HEK293 (cell line): ENCODE data around the gene CNTN4.
"Not testable (repeated sequence)": the region's sequence is repeated elsewhere in the genome, so short reads cannot be mapped to it uniquely, and the experiment has no call there.

Source experiments
- CTCF ChIA-PET: fragments of 350-600 bp; formaldehyde crosslinking; extraction: SDS; loops from one replicate; lab custom pipeline; 2021; ENCODE audit warnings: antibody characterized with exemption; lab: Yijun Ruan, JAX
- POLR2A ChIA-PET: fragments of 300-600 bp; formaldehyde crosslinking; extraction: SDS; loops from one replicate; lab custom pipeline; 2020; ENCODE audit warnings: antibody characterized with exemption, inconsistent platforms; lab: Yijun Ruan, JAX
- H3K27ac ChIP-seq: fragments of 200-500 bp; sonication (Bioruptor generic); 2 replicates; pipeline ENCODE4 v1.5.1; 2014; ENCODE audit warnings: low read depth, low read length, control low read depth, inconsistent platforms; ENCODE audit errors: extremely low read depth
- H3K36me3 ChIP-seq, 2 experiments: fragments of 200-500 bp in 1 of 2; sonication (Bioruptor generic) in 1 of 2; 1 replicate in 1 of 2; 2 replicates in 1 of 2; pipeline ENCODE4 v1.5.1; 2014 to 2017; ENCODE audit warnings: inconsistent platforms in 2 of 2, low read length in 2 of 2; ENCODE audit not compliant: control insufficient read depth in 2 of 2, insufficient read depth in 1 of 2
- H3K4me1 ChIP-seq: fragments of 200-500 bp; sonication (Bioruptor generic); 2 replicates; pipeline ENCODE4 v1.5.1; 2014; ENCODE audit warnings: mild to moderate bottlenecking, low read length, inconsistent platforms; ENCODE audit not compliant: control insufficient read depth, insufficient read depth
- H3K4me3 ChIP-seq: 2 replicates; pipeline ENCODE4 v1.5.1; 2011; ENCODE audit warnings: low read depth, mild to moderate bottlenecking, control low read depth, low read length, moderate library complexity
- H3K9me3 ChIP-seq: fragments of 200-500 bp; sonication (Bioruptor generic); 2 replicates; pipeline ENCODE4 v1.5.1; 2014; ENCODE audit warnings: low read depth, low read length, inconsistent platforms; ENCODE audit not compliant: control insufficient read depth, insufficient read depth
- BCL11B ChIP-seq: fragments of 450-650 bp; formaldehyde crosslinking; IDR thresholded peaks from 2 replicates; pipeline ENCODE4 v1.5.1; 2016; ENCODE audit warnings: low read depth, missing biosample characterization, missing genetic modification characterization
- PBX3 ChIP-seq: sonication (generic); formaldehyde crosslinking; IDR thresholded peaks from 2 replicates; pipeline ENCODE4 v1.8.1; 2022; ENCODE audit warnings: mild to moderate bottlenecking, moderate library complexity, missing genetic modification reagents
- REPIN1 ChIP-seq: fragments of 450-650 bp; formaldehyde crosslinking; IDR thresholded peaks from 2 replicates; pipeline ENCODE4 v1.5.1; 2017; ENCODE audit warnings: missing biosample characterization, missing genetic modification characterization, low read depth
- YY1 ChIP-seq: fragments of 450-650 bp; formaldehyde crosslinking; IDR thresholded peaks from 2 replicates; pipeline ENCODE4 v1.5.1; 2018; ENCODE audit warnings: missing biosample characterization, missing genetic modification characterization
- YY2 ChIP-seq: fragments of 450-650 bp; formaldehyde crosslinking; IDR thresholded peaks from 2 replicates; pipeline ENCODE4 v1.5.1; 2016; ENCODE audit warnings: missing biosample characterization, missing genetic modification characterization
- ZBTB49 ChIP-seq: fragments of 450-650 bp; formaldehyde crosslinking; IDR thresholded peaks from 2 replicates; pipeline ENCODE4 v1.5.1; 2016; ENCODE audit warnings: missing biosample characterization, missing genetic modification characterization, low read depth
- ZNF138 ChIP-seq: fragments of 450-650 bp; formaldehyde crosslinking; IDR thresholded peaks from 2 replicates; pipeline ENCODE4 v1.5.1; 2016; ENCODE audit warnings: missing biosample characterization, missing genetic modification characterization, borderline replicate concordance
- ZNF2 ChIP-seq: fragments of 450-650 bp; formaldehyde crosslinking; IDR thresholded peaks from 2 replicates; pipeline ENCODE4 v1.5.1; 2016; ENCODE audit warnings: missing biosample characterization, missing genetic modification characterization
- ZNF24 ChIP-seq: fragments of 450-650 bp; formaldehyde crosslinking; IDR thresholded peaks from 2 replicates; pipeline ENCODE4 v1.5.1; 2016; ENCODE audit warnings: missing biosample characterization, missing genetic modification characterization
- ZNF354C ChIP-seq: fragments of 450-650 bp; formaldehyde crosslinking; IDR thresholded peaks from 2 replicates; pipeline ENCODE4 v1.5.1; 2016; ENCODE audit warnings: missing biosample characterization, missing genetic modification characterization, low read depth, borderline replicate concordance
- ZNF391 ChIP-seq: fragments of 450-650 bp; formaldehyde crosslinking; IDR thresholded peaks from 2 replicates; pipeline ENCODE4 v1.5.1; 2016; ENCODE audit warnings: low read depth, missing biosample characterization, missing genetic modification characterization, borderline replicate concordance
- ZNF518A ChIP-seq: fragments of 450-650 bp; formaldehyde crosslinking; conservative IDR thresholded peaks from 2 replicates; pipeline ENCODE4 v1.5.1; 2016; ENCODE audit warnings: low read depth, missing biosample characterization, missing genetic modification characterization
- ZNF558 ChIP-seq: fragments of 450-650 bp; formaldehyde crosslinking; IDR thresholded peaks from 2 replicates; pipeline ENCODE4 v1.5.1; 2016; ENCODE audit warnings: missing biosample characterization, missing genetic modification characterization
- ZNF621 ChIP-seq: fragments of 450-650 bp; formaldehyde crosslinking; IDR thresholded peaks from 2 replicates; pipeline ENCODE4 v1.5.1; 2017; ENCODE audit warnings: missing biosample characterization, missing genetic modification characterization
- ZNF623 ChIP-seq: fragments of 450-650 bp; formaldehyde crosslinking; IDR thresholded peaks from 2 replicates; pipeline ENCODE4 v1.5.1; 2016; ENCODE audit warnings: missing biosample characterization, missing genetic modification characterization

CNTN4 gene

GRCh38 chr3:2078821-2079220, 19.8 kb upstream of the CNTN4 start (continued):
- TF ChIP-seq PBX3 (no peak), ZNF518A (tag by site-specific recombination) (no peak), ZBTB49 (tag by site-specific recombination) (no peak), BCL11B (tag by site-specific recombination) (no peak)

GRCh38 chr3:2082871-2083480, 15.7 kb upstream of the CNTN4 start:
- CTCF ChIA-PET: no interaction called here
- TF ChIP-seq ZNF558 (tag by site-specific recombination): no peak
- TF ChIP-seq ZNF623: no peak
- no peak for TF ChIP-seq ZNF2 (tag by site-specific recombination)
- TF ChIP-seq ZNF138 (tag by site-specific recombination): no peak
- TF ChIP-seq ZNF354C (tag by site-specific recombination): no peak
- no peak for TF ChIP-seq YY2 (tag by site-specific recombination)
- no peak for TF ChIP-seq REPIN1 (tag by site-specific recombination)
- no peak for TF ChIP-seq ZNF621 (tag by site-specific recombination)
- no peak for TF ChIP-seq YY1 (tag by site-specific recombination)
- no peak for TF ChIP-seq ZNF24 (tag by site-specific recombination)
- TF ChIP-seq ZNF391 (tag by site-specific recombination): no peak

GRCh38 chr3:2083558-2083957, 15.1 kb upstream of the CNTN4 start:
- POLR2A ChIA-PET, H3K4me1 ChIP-seq, H3K9me3 ChIP-seq, H3K27ac ChIP-seq, H3K36me3 ChIP-seq, CTCF ChIA-PET, H3K4me3 ChIP-seq: not testable (repeated sequence)

More at GRCh38 chr3:2082871-2083480, 15.7 kb upstream of the CNTN4 start:
- POLR2A ChIA-PET: no interaction called here
- Histone ChIP-seq H3K36me3 (no peaks in the 10 kb centered on the region), H3K4me3 (no peak overlapping the region), H3K4me1 (no peaks in the 10 kb centered on the region), H3K9me3 (no peaks in the 10 kb centered on the region), H3K27ac (no peak overlapping the region)
